ENCODE measurements around the gene MLXIPL.
"Not testable (repeated sequence)": the region's sequence is repeated elsewhere in the genome, so short reads cannot be mapped to it uniquely, and the experiment has no call there.

MLXIPL gene

DNA sequence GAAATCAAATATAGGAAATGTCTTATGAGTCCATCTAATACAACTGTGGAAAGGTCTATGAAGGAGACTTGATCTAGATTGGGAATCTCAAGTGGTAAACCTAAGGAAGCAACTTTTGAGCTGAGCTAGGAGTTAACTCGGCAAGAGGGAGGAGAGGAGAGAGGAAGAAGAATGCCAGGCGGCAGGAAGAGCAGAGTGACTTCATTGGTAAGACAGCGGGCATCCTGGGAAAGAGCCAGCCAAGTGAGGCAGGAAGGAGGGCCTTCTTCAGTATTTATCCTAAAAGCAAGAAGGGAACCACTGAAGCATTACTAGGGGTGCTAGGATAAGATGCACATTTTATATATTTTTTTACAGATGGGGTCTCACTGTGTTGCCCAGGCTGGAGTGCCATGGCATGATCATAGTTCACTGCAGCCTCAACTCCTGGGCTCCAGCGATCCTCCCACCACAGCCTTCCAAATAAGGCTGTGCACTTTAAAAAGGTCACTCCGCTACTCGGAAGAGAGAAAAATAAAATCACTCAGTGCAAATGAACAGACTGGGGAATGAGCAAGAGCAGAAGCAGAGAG is 68.8 kb downstream of the MLXIPL start:
- DNase-seq (ENCODE audit: low read depth in 1 of 2, low spot score in 1 of 2), result no peak

DNA sequence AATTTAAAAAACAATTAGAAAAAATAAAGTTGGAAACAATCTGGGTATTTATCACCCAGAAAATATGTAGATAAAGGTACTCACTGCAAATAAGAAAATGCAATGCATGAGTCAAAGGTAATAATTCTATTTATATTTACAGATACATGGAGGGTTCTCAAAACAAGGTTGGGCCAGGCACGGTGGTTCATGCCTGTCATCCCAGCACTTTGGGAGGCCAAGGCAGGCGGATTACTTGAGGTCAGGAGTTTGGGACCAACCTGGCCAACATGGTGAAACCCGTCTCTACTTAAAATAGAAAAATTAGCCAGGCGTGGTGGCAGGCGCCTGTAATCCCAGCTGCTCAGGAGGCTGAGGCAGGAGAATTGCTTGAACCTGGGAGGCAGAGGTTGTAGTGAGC is 74.2 kb downstream of the MLXIPL start:
- DNase-seq (ENCODE audit: low read depth in 1 of 2, low spot score in 1 of 2), result not testable (repeated sequence)

DNA sequence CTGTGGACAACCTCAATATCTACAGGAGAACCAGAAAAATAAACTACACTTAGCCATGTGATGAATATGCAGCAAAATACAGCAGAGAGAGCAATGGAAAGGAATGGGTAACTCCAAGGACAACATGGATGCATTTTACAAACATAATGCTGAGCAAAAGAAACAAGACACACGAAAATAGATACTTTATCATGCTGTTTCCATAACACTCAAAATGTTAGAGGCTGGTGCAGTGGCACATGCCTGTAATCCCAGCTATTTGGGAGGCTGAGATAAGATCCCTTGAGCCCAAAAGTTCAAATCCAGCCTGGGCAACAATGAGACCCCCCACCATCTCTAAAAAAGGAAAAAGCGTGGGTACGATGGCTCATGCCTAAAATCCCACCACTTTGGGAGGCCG is 75.1 kb downstream of the MLXIPL start:
- no peak for DNase-seq (ENCODE audit: low read depth in 1 of 2, low spot score in 1 of 2)

DNA sequence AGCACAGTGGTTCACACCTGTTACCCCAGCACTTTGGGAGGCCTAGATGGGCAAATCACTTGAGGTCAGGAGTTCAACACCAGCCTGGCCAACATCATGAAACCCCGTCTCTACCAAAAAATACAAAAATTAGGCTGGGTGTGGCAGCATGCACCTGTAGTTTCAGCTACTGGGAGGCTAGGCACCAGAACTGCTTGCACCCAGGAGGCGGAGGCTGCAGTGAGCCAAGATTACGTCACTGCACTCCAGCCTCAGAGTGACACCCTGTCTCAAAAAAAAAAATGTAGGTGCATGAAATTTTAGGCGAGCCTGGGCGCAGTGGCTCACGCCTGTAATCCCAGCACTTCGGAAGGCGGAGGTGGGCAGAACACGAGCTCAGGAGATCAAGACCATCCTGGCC is 76.5 kb downstream of the MLXIPL start:
- no peak for DNase-seq (ENCODE audit: low read depth in 1 of 2, low spot score in 1 of 2)

DNA sequence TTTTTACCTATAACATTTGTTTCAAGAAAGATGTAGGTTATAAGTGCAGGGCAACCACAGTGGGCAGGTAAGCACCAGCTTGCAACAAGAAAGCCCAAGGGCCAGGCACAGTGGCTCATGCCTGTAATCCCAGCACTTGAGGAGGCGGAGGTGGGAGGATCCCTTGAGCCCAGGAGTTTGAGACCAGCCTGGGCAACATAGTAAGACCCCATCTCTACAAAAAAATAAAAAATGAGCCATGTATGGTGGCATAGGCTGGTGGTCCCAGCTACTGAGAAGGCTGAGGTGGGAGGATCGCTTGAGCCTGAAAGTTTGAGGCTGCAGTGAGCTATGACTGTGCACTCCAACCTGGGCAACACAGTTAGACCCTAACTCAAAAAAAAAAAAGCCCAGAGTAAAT is 79.6 kb downstream of the MLXIPL start:
- no peak for DNase-seq (ENCODE audit: low read depth in 1 of 2, low spot score in 1 of 2)
